Panc1 (cell line): ENCODE data around the gene DOK5. TPM values are rescaled to one million over a fixed set of nuclear protein-coding genes. Genes with fewer than 3 reads are reported as not detected.

Experiments
- ATAC-seq: fragments of 200-7000 bp; cut with Tn5 transposase; 2 replicates; pipeline ENCODE4 v1.9.1; 2020; ENCODE audit warnings: mild to moderate bottlenecking, moderate library complexity
- BruUV-seq: library from RNA; stranded (reverse); fragments of 400-500 nt; replicated peaks from 2 replicates; lab custom pipeline; 2021; lab: Mats Ljungman, UMichigan
- CTCF ChIA-PET: fragments of 300-600 bp; sonication (Branson Sonifier 250); formaldehyde crosslinking; loops from one replicate; lab custom pipeline; 2022; ENCODE audit warnings: antibody characterized with exemption; lab: Charles Lee
- POLR2A ChIA-PET: fragments of 300-600 bp; sonication (Branson Sonifier 250); formaldehyde crosslinking; loops from one replicate; lab custom pipeline; 2022; ENCODE audit warnings: antibody characterized with exemption; lab: Charles Lee
- DNase-seq: peaks from one replicate; pipeline ENCODE4 v3.0.0-alpha.2; 2010; ENCODE audit warnings: low read depth, low spot score
- H3K27ac ChIP-seq: 2 replicates; pipeline ENCODE4 v1.5.1; 2011; ENCODE audit warnings: mild to moderate bottlenecking, low read length, inconsistent platforms
- H3K27me3 ChIP-seq: fragments of 200-500 bp; sonication (Bioruptor generic); 2 replicates; pipeline ENCODE4 v1.6.0; 2014; ENCODE audit warnings: low read length, inconsistent platforms; ENCODE audit not compliant: control insufficient read depth, insufficient read depth
- H3K36me3 ChIP-seq: fragments of 200-500 bp; sonication (Bioruptor generic); 2 replicates; pipeline ENCODE4 v1.5.1; 2014; ENCODE audit warnings: inconsistent platforms, mild to moderate bottlenecking, low read length, moderate library complexity; ENCODE audit not compliant: control insufficient read depth, insufficient read depth
- H3K4me1 ChIP-seq: 2 replicates; pipeline ENCODE4 v1.5.1; 2011; ENCODE audit warnings: inconsistent platforms, mild to moderate bottlenecking, low read length, moderate library complexity; ENCODE audit not compliant: control insufficient read depth, insufficient read depth
- H3K4me3 ChIP-seq, 2 experiments: 2 replicates each; pipeline ENCODE4 v1.5.1; 2011 to 2012; ENCODE audit warnings: low read depth in 2 of 2, low read length in 2 of 2, mild to moderate bottlenecking in 2 of 2, inconsistent platforms in 1 of 2, moderate library complexity in 1 of 2
- H3K9me3 ChIP-seq: fragments of 200-500 bp; sonication (Bioruptor generic); 2 replicates; pipeline ENCODE4 v1.5.1; 2014; ENCODE audit warnings: low read depth, mild to moderate bottlenecking, inconsistent platforms, low read length, moderate library complexity; ENCODE audit not compliant: control insufficient read depth, insufficient read depth
- CTCF ChIP-seq: fragments of 450-650 bp; IDR thresholded peaks from 2 replicates; pipeline ENCODE4 v1.5.1; 2017; ENCODE audit warnings: mild to moderate bottlenecking
- POLR2AphosphoS5 ChIP-seq: IDR thresholded peaks from 2 replicates; pipeline ENCODE4 v1.6.1; 2012; ENCODE audit warnings: mild to moderate bottlenecking, low read depth, low read length, moderate library complexity
- REST ChIP-seq, 2 experiments: IDR thresholded peaks; 2 replicates each; pipeline ENCODE4 v1.6.1; 2011 to 2012; ENCODE audit warnings: low read depth in 2 of 2, control low read depth in 1 of 2, low read length in 1 of 2, mild to moderate bottlenecking in 1 of 2, moderate library complexity in 1 of 2; ENCODE audit not compliant: insufficient read depth in 1 of 2
- SIN3A ChIP-seq: IDR thresholded peaks from 2 replicates; pipeline ENCODE4 v1.6.1; 2012; ENCODE audit warnings: low read depth, mild to moderate bottlenecking, low read length, moderate library complexity, borderline replicate concordance; ENCODE audit not compliant: insufficient read depth
- TCF7L2 ChIP-seq: IDR thresholded peaks from 2 replicates; pipeline ENCODE4 v1.6.1; 2011; ENCODE audit warnings: mild to moderate bottlenecking, low read depth, low read length, inconsistent platforms
- in situ Hi-C: cut with HindIII; loops from 2 replicates; pipeline ENCODE4 v1.10.0; 2016; ENCODE audit warnings: low sequenced_read_pairs, low pct_unique_long_range_greater_than_20kb
- intact Hi-C: fragments of 100-400 bp; cut with micrococcal nuclease; formaldehyde crosslinking; loops from one replicate; pipeline ENCODE4 v1.10.0; 2022; ENCODE audit not compliant: unreplicated experiment
- total RNA-seq: library from RNA; stranded (reverse); gene quantifications from one replicate; pipeline ENCODE4 v1.2.1, GENCODE V29; 2021; ENCODE audit not compliant: unreplicated experiment

Gene DOK5
- total RNA-seq, 1 experiment from 2014 or later: 0.18 TPM

GRCh38 chr20:54525916-54526590, 50.7 kb downstream of the DOK5 start:
- intact Hi-C loops (no loop called here), in situ Hi-C loops (no loop called here)
- ChIA-PET CTCF (no interaction called here), POLR2A (no interaction called here)
- TF ChIP-seq POLR2AphosphoS5: no peak
- TF ChIP-seq REST (IDR thresholded peaks at IDR 0.05; ENCODE audit: insufficient read depth in 1 of 2, low read depth in 2 of 2, low read length in 1 of 2): no peak
- TF ChIP-seq TCF7L2: no peak
- TF ChIP-seq SIN3A: no peak
- TF ChIP-seq CTCF: no peak
- Histone ChIP-seq H3K9me3 (no peaks in the 10 kb centered on the region), H3K27me3 (peaks cover 2% of the 10 kb centered on the region), H3K36me3 (no peaks in the 10 kb centered on the region), H3K4me1 (no peaks in the 10 kb centered on the region), H3K27ac (no peak overlapping the region), H3K4me3 (no peak overlapping the region)
- no TSS peak for BruUV-seq
- ATAC-seq: no peak
- DNase-seq: no peak

- TF ChIP-seq POLR2AphosphoS5: no peak
- no peak for TF ChIP-seq REST (IDR thresholded peaks at IDR 0.05; ENCODE audit: insufficient read depth in 1 of 2, low read depth in 2 of 2, low read length in 1 of 2)
- TF ChIP-seq SIN3A: no peak
- TF ChIP-seq CTCF: no peak
- no peak for TF ChIP-seq TCF7L2
- no TSS peak for BruUV-seq
- Histone ChIP-seq H3K4me1 (no peaks in the 10 kb centered on the region), H3K36me3 (no peaks in the 10 kb centered on the region), H3K4me3 (no peak overlapping the region), H3K27ac (no peak overlapping the region), H3K27me3 (peaks cover 2% of the 10 kb centered on the region), H3K9me3 (no peaks in the 10 kb centered on the region)
- in situ Hi-C loops: no loop called here
- intact Hi-C loops: no loop called here
- ChIA-PET POLR2A (no interaction called here), CTCF (no interaction called here)
- no peak for DNase-seq
- ATAC-seq: no peak
Observed at GRCh38 chr20:54526801-54527200, 51.4 kb downstream of the DOK5 start.
